GM18907 (cell line): Measurements from ENCODE around the gene PSMB7.

ENCODE experiments used
- ATAC-seq: cut with Tn5 transposase; IDR thresholded peaks from one replicate; pipeline ENCODE4 v1.9.1; 2021; ENCODE audit warnings: mild to moderate bottlenecking, moderate library complexity; ENCODE audit not compliant: unreplicated experiment

Gene PSMB7

GRCh38 chr9:124411514-124412227 is 3.6 kb downstream of the PSMB7 start:
- no peak for ATAC-seq

- ATAC-seq = no peak
These were observed 4.8 kb downstream of the PSMB7 start for GRCh38 chr9:124410321-124410913.

- no peak for ATAC-seq
These were observed 5.8 kb downstream of the PSMB7 start for GRCh38 chr9:124409410-124409809.

GRCh38 chr9:124403246-124403645 is 12.0 kb downstream of the PSMB7 start:
- ATAC-seq = no peak

- ATAC-seq = no peak
These were observed 15.0 kb downstream of the PSMB7 start for GRCh38 chr9:124399968-124400940.

GRCh38 chr9:124399323-124399967 is 15.8 kb downstream of the PSMB7 start:
- ATAC-seq = no peak

GRCh38 chr9:124398191-124398935 is 16.9 kb downstream of the PSMB7 start:
- ATAC-seq = no peak

GRCh38 chr9:124395826-124396225 is 19.4 kb downstream of the PSMB7 start:
- no peak for ATAC-seq

GRCh38 chr9:124394596-124394995 is 20.6 kb downstream of the PSMB7 start:
- no peak for ATAC-seq

- ATAC-seq = no peak
These were observed 21.1 kb downstream of the PSMB7 start for GRCh38 chr9:124394167-124394566.

GRCh38 chr9:124392871-124393460 is 22.3 kb downstream of the PSMB7 start:
- no peak for ATAC-seq

- ATAC-seq = no peak
These were observed 22.9 kb downstream of the PSMB7 start for GRCh38 chr9:124392254-124392870.

- no peak for ATAC-seq
These were observed 24.2 kb downstream of the PSMB7 start for GRCh38 chr9:124390794-124391658.

- no peak for ATAC-seq
These were observed 25.9 kb downstream of the PSMB7 start for GRCh38 chr9:124389146-124389939.

GRCh38 chr9:124388275-124389048 is 26.8 kb downstream of the PSMB7 start:
- ATAC-seq = no peak

GRCh38 chr9:124386201-124386600 is 29.0 kb downstream of the PSMB7 start:
- ATAC-seq = no peak

- no peak for ATAC-seq
These were observed 29.6 kb downstream of the PSMB7 start for GRCh38 chr9:124385623-124386022.
